ENCODE measurements around the gene FBN2. TPM values are rescaled to one million over a fixed set of nuclear protein-coding genes. Genes with fewer than 3 reads are reported as not detected.

The FBN2 gene
- total RNA-seq, 4 donors from 2014 or later, result 0.57 to 4.4 (median 1.6) TPM

- intact Hi-C loops (cut with DNase I), result no loop called here
- TF ChIP-seq CTCF (IDR thresholded peaks at IDR 0.05) (no peak), POLR2A (IDR thresholded peaks at IDR 0.05) (no peak)
These were observed 123.6 kb downstream of the FBN2 start for GRCh38 chr5:128414469-128414868.

GRCh38 chr5:128413356-128413755 is 124.7 kb downstream of the FBN2 start:
- WGBS, 2 donors, result 39 to 43% methylated on average over 2 of the region's 2 CpGs
- Histone ChIP-seq H3K9me3 (no peaks in the 10 kb centered on the region), H3K27me3 (no peaks in the 10 kb centered on the region)

More at GRCh38 chr5:128414469-128414868, 123.6 kb downstream of the FBN2 start:
- no peaks in the 10 kb centered on the region for H3K36me3 ChIP-seq
- DNase-seq, result no peak
- no peaks in the 10 kb centered on the region for H3K9me3 ChIP-seq
- no peaks in the 10 kb centered on the region for H3K4me1 ChIP-seq
- H3K4me3 ChIP-seq, result no peak overlapping the region
- no peaks in the 10 kb centered on the region for H3K27me3 ChIP-seq
- no peak overlapping the region for H3K27ac ChIP-seq

GRCh38 chr5:128412145-128412930 is 125.7 kb downstream of the FBN2 start:
- H3K36me3 ChIP-seq, result no peaks in the 10 kb centered on the region
- no peak for DNase-seq
- no peak for TF ChIP-seq CTCF (IDR thresholded peaks at IDR 0.05)
- no peak for TF ChIP-seq POLR2A (IDR thresholded peaks at IDR 0.05)
- H3K4me1 ChIP-seq, result no peaks in the 10 kb centered on the region
- no peak overlapping the region for H3K27ac ChIP-seq
- no peaks in the 10 kb centered on the region for H3K9me3 ChIP-seq
- no peak overlapping the region for H3K4me3 ChIP-seq
- 73% methylated on average over 1 of the region's 1 CpG; no CpG with 5 or more reads in 1 of the 2 donors for WGBS, 2 donors
- intact Hi-C loops (cut with DNase I), result no loop called here
- no peaks in the 10 kb centered on the region for H3K27me3 ChIP-seq

More at GRCh38 chr5:128413356-128413755, 124.7 kb downstream of the FBN2 start:
- intact Hi-C loops (cut with DNase I), result no loop called here
- Histone ChIP-seq H3K27ac (no peak overlapping the region), H3K4me1 (no peaks in the 10 kb centered on the region), H3K4me3 (no peak overlapping the region), H3K36me3 (no peaks in the 10 kb centered on the region)
- TF ChIP-seq CTCF (IDR thresholded peaks at IDR 0.05), result no peak
- TF ChIP-seq POLR2A (IDR thresholded peaks at IDR 0.05), result no peak
- DNase-seq, result no peak

GRCh38 chr5:128409166-128409800 is 128.8 kb downstream of the FBN2 start:
- H3K27ac ChIP-seq, result no peak overlapping the region
- no peak for DNase-seq
- no peak overlapping the region for H3K4me3 ChIP-seq
- H3K9me3 ChIP-seq, result no peaks in the 10 kb centered on the region
- TF ChIP-seq CTCF (IDR thresholded peaks at IDR 0.05), result no peak
- TF ChIP-seq POLR2A (IDR thresholded peaks at IDR 0.05), result no peak
- no peaks in the 10 kb centered on the region for H3K36me3 ChIP-seq
- intact Hi-C loops (cut with DNase I), result no loop called here
- H3K4me1 ChIP-seq, result no peaks in the 10 kb centered on the region
- H3K27me3 ChIP-seq, result no peaks in the 10 kb centered on the region

- H3K36me3 ChIP-seq, result no peaks in the 10 kb centered on the region
- no peak overlapping the region for H3K4me3 ChIP-seq
- no peaks in the 10 kb centered on the region for H3K9me3 ChIP-seq
- DNase-seq, result no peak
- H3K27ac ChIP-seq, result no peak overlapping the region
- no peaks in the 10 kb centered on the region for H3K27me3 ChIP-seq
- TF ChIP-seq CTCF (IDR thresholded peaks at IDR 0.05) (no peak), POLR2A (IDR thresholded peaks at IDR 0.05) (no peak)
- intact Hi-C loops (cut with DNase I), result no loop called here
- peaks cover 0 to under 1% (median 0%) of the 10 kb centered on the region in 3 donors for H3K4me1 ChIP-seq
- 83 to 86% methylated on average over 5 of the region's 5 CpGs for WGBS, 2 donors
These were observed 129.4 kb downstream of the FBN2 start for GRCh38 chr5:128408622-128409021.
